Activated T-cell treated with anti-CD3 and anti-CD28 coated beads for 4 hours (primary cell): Measurements from ENCODE around the gene ISYNA1.

ENCODE experiments used
- DNase-seq: peaks from one replicate; pipeline ENCODE4 v3.0.0-alpha.2; 2020

Gene ISYNA1

GRCh38 chr19:18466354-18466753, 28.4 kb upstream of the ISYNA1 start:
- DNase-seq: no peak

GRCh38 chr19:18465964-18466339, 28.0 kb upstream of the ISYNA1 start:
- no peak for DNase-seq

- no peak for DNase-seq
These were observed 27.5 kb upstream of the ISYNA1 start for GRCh38 chr19:18465214-18465963.

GRCh38 chr19:18464646-18465045, 26.7 kb upstream of the ISYNA1 start:
- DNase-seq: no peak

- no peak for DNase-seq
These were observed 23.5 kb upstream of the ISYNA1 start for GRCh38 chr19:18461471-18461870.

GRCh38 chr19:18460900-18461299, 23.0 kb upstream of the ISYNA1 start:
- DNase-seq: no peak

GRCh38 chr19:18457483-18458331, 19.8 kb upstream of the ISYNA1 start:
- no peak for DNase-seq

GRCh38 chr19:18456974-18457373, 19.0 kb upstream of the ISYNA1 start:
- DNase-seq: no peak

- no peak for DNase-seq
These were observed 18.3 kb upstream of the ISYNA1 start for GRCh38 chr19:18456279-18456678.

- no peak for DNase-seq
These were observed 15.5 kb upstream of the ISYNA1 start for GRCh38 chr19:18453269-18454024.

- DNase-seq: no peak
These were observed 14.5 kb upstream of the ISYNA1 start for GRCh38 chr19:18452386-18452785.

GRCh38 chr19:18450931-18451836, 13.3 kb upstream of the ISYNA1 start:
- DNase-seq: peak; percentile 84

GRCh38 chr19:18450021-18450930, 12.3 kb upstream of the ISYNA1 start:
- no peak for DNase-seq

GRCh38 chr19:18449552-18449951, 11.6 kb upstream of the ISYNA1 start:
- no peak for DNase-seq

GRCh38 chr19:18446811-18447359, 9.0 kb upstream of the ISYNA1 start:
- no peak for DNase-seq

- DNase-seq: no peak
These were observed 8.3 kb upstream of the ISYNA1 start for GRCh38 chr19:18446145-18446810.

GRCh38 chr19:18445262-18445948, 7.5 kb upstream of the ISYNA1 start:
- DNase-seq: no peak

- no peak for DNase-seq
These were observed 6.6 kb upstream of the ISYNA1 start for GRCh38 chr19:18444513-18444912.

GRCh38 chr19:18443831-18444230, 5.9 kb upstream of the ISYNA1 start:
- no peak for DNase-seq

GRCh38 chr19:18443406-18443805, 5.5 kb upstream of the ISYNA1 start:
- DNase-seq: no peak
